ENCODE measurements around the gene ENDOD1.

DNA sequence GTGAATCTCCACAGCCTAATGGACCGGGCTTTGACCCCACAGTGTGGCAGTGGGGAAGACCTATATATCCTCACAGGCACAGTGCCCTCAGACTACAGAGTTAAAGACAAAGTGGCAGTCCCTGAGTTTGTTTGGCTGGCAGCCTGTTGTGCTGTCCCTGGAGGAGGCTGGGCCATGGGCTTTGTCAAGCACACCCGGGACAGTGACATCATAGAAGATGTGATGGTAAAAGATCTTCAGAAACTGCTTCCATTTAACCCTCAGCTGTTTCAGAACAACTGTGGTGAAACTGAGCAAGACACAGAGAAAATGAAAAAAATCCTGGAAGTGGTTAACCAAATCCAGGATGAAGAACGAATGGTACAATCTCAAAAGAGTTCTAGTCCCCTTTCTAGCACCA lies 39.0 kb downstream of the ENDOD1 start:
- TF ChIP-seq, protein P1, sequence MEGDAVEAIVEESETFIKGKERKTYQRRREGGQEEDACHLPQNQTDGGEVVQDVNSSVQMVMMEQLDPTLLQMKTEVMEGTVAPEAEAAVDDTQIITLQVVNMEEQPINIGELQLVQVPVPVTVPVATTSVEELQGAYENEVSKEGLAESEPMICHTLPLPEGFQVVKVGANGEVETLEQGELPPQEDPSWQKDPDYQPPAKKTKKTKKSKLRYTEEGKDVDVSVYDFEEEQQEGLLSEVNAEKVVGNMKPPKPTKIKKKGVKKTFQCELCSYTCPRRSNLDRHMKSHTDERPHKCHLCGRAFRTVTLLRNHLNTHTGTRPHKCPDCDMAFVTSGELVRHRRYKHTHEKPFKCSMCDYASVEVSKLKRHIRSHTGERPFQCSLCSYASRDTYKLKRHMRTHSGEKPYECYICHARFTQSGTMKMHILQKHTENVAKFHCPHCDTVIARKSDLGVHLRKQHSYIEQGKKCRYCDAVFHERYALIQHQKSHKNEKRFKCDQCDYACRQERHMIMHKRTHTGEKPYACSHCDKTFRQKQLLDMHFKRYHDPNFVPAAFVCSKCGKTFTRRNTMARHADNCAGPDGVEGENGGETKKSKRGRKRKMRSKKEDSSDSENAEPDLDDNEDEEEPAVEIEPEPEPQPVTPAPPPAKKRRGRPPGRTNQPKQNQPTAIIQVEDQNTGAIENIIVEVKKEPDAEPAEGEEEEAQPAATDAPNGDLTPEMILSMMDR (IDR thresholded peaks at IDR 0.05), result no peak
- no peak for TF ChIP-seq POLR2A (IDR thresholded peaks at IDR 0.05)

All from thyroid gland (tissue), 4 donors.